ENCODE results near the gene GRAMD2A. TPM values are rescaled to one million over a fixed set of nuclear protein-coding genes. Genes with fewer than 3 reads are reported as not detected.

GRAMD2A gene
- total RNA-seq, 1 experiment from 2014 or later = 1.3 TPM

DNA sequence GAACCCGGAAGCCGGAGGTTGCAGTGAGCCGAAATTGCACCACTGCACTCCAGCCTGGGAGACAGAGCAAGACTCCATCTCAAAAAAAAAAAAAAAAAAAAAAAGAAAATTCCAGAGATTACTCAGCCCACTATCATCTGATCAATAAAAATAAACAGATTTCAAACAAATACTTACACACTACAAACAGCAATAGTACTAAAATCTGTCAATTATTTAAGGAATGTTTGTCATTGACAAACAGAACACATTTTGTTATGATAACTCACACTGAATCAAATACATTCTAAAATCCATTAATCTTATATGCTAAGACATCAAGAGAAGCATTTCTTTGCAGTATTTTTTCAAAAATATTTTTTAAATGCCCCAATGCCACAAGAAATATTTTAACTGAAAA lies 87.2 kb downstream of the GRAMD2A start:
- H3K27me3 ChIP-seq (ENCODE audit: insufficient read depth, low read length) = no peaks in the 10 kb centered on the region
- no peak overlapping the region for H3K27ac ChIP-seq (ENCODE audit: insufficient read length, low read depth, low read length)
- H3K4me3 Mint-ChIP-seq = no peak overlapping the region
- H3K4me1 Mint-ChIP-seq = peaks cover 0 to 6% of the 10 kb centered on the region in 2 experiments; a peak in 1 of 4 replicates
- TF ChIP-seq, protein P1, sequence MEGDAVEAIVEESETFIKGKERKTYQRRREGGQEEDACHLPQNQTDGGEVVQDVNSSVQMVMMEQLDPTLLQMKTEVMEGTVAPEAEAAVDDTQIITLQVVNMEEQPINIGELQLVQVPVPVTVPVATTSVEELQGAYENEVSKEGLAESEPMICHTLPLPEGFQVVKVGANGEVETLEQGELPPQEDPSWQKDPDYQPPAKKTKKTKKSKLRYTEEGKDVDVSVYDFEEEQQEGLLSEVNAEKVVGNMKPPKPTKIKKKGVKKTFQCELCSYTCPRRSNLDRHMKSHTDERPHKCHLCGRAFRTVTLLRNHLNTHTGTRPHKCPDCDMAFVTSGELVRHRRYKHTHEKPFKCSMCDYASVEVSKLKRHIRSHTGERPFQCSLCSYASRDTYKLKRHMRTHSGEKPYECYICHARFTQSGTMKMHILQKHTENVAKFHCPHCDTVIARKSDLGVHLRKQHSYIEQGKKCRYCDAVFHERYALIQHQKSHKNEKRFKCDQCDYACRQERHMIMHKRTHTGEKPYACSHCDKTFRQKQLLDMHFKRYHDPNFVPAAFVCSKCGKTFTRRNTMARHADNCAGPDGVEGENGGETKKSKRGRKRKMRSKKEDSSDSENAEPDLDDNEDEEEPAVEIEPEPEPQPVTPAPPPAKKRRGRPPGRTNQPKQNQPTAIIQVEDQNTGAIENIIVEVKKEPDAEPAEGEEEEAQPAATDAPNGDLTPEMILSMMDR (conservative IDR thresholded peaks at IDR 0.05) = no peak
- H3K4me1 ChIP-seq (ENCODE audit: insufficient read depth, low read length) = no peaks in the 10 kb centered on the region
- H3T11ph ChIP-seq (ENCODE audit: low read length) = no peak overlapping the region
- no peaks in the 10 kb centered on the region for H3K79me1 ChIP-seq (ENCODE audit: insufficient read depth, low read depth, low read length, poor library complexity, severe bottlenecking)
- H2BK5ac ChIP-seq (ENCODE audit: insufficient read length, low read length) = no peak overlapping the region
- H3K18ac ChIP-seq (ENCODE audit: insufficient read length, low read depth, low read length) = no peak overlapping the region
- no peak overlapping the region for H2BK120ac ChIP-seq (ENCODE audit: low read depth, low read length, poor library complexity, severe bottlenecking)
- WGBS (ENCODE audit: extremely low coverage, insufficient read length, low lambda C conversion rate) = no CpG with 5 or more reads among the region's 3 CpGs
- no peak overlapping the region for H2AFZ ChIP-seq (ENCODE audit: low read length)
- no peak overlapping the region for H3K9ac ChIP-seq (ENCODE audit: extremely low read depth, insufficient read length, low read length)
- H2BK15ac ChIP-seq (ENCODE audit: low read depth, low read length) = no peak overlapping the region
- no peak overlapping the region for H2BK20ac ChIP-seq (ENCODE audit: low read depth, low read length, poor library complexity, severe bottlenecking)
- H2AK5ac ChIP-seq (ENCODE audit: insufficient read length, low read length) = no peak overlapping the region
- H3K4ac ChIP-seq (ENCODE audit: low read depth, low read length) = no peak overlapping the region
- no peak overlapping the region for H2BK12ac ChIP-seq (ENCODE audit: insufficient read length, low read depth, low read length)
- no peak overlapping the region for H3K14ac ChIP-seq (ENCODE audit: insufficient read depth, low read length)
- H3K9me3 ChIP-seq (ENCODE audit: control insufficient read depth, low read depth, low read length) = no peaks in the 10 kb centered on the region
- no peak overlapping the region for H3K4me2 ChIP-seq (ENCODE audit: insufficient read depth, insufficient read length, low read length)
- no peaks in the 10 kb centered on the region for H3K27me3 Mint-ChIP-seq (ENCODE audit: low read depth)
- no peak overlapping the region for H4K5ac ChIP-seq (ENCODE audit: insufficient read length, low read depth, low read length)
- H3K23me2 ChIP-seq (ENCODE audit: insufficient read length, low read depth, low read length, poor library complexity, severe bottlenecking) = no peaks in the 10 kb centered on the region
- H3K9me3 Mint-ChIP-seq = no peaks in the 10 kb centered on the region
- H3K23ac ChIP-seq (ENCODE audit: insufficient read length, low read depth, low read length) = no peak overlapping the region
- no peaks in the 10 kb centered on the region for H4K20me1 ChIP-seq (ENCODE audit: control insufficient read depth, insufficient read depth, insufficient read length)
- no peak overlapping the region for H3K56ac ChIP-seq (ENCODE audit: insufficient read length, low read depth, low read length)
- no peak overlapping the region for H4K8ac ChIP-seq (replicated peaks; ENCODE audit: insufficient read length, low read depth, low read length)
- 0 out of 7 replicates have a peak, but pooled peaks cover 0 to 1% (median 0%) of the 10 kb centered on the region in 3 experiments for H3K36me3 Mint-ChIP-seq (ENCODE audit: insufficient read depth in 1 of 3, low read depth in 3 of 3)
- H3K27ac Mint-ChIP-seq = no peak overlapping the region
- no peaks in the 10 kb centered on the region for H3K79me2 ChIP-seq (ENCODE audit: insufficient read depth, low read length)
- no peak overlapping the region for H4K91ac ChIP-seq (ENCODE audit: insufficient read length, low read depth, low read length)
- DNase-seq = no peak

Other genes starting within 250 kb of the GRAMD2A start
- gene MYO9A, start 79.6 kb downstream of the GRAMD2A start, total RNA-seq (2021) = 20.7 and 21.4 TPM in 2 replicates
- gene SENP8, start 79.4 kb downstream of the GRAMD2A start, total RNA-seq (2021) = 4.8 and 4.9 TPM in 2 replicates
- gene PKM, start 33.4 kb upstream of the GRAMD2A start, total RNA-seq (2021) = 1,026 and 1,042 TPM in 2 replicates
- 54.4 and 54.5 TPM in 2 replicates for gene PARP6, start 74.8 kb upstream of the GRAMD2A start, total RNA-seq (2021)
- 0.13 and 0.18 TPM in 2 replicates for gene CELF6, start 122.4 kb upstream of the GRAMD2A start, total RNA-seq (2021)
- 54.7 and 58.9 TPM in 2 replicates for gene HEXA, start 178.2 kb upstream of the GRAMD2A start, total RNA-seq (2021)
- not detected in 2 replicates for gene TMEM202, start 200.5 kb upstream of the GRAMD2A start, total RNA-seq (2021)